Embryonic facial prominence (tissue), 1 donor: ENCODE results near the gene PTPRG.
"Not testable (repeated sequence)": the region's sequence is repeated elsewhere in the genome, so short reads cannot be mapped to it uniquely, and the experiment has no call there.

ENCODE experiments used
- DNase-seq: peaks from one replicate; pipeline ENCODE4 v3.0.0-alpha.2; 2016; ENCODE audit errors: extremely low spot score

Gene PTPRG

GRCh38 chr3:61796911-61797310 lies 235.5 kb downstream of the PTPRG start:
- DNase-seq: no peak

GRCh38 chr3:61802772-61803171 lies 241.4 kb downstream of the PTPRG start:
- DNase-seq: no peak

- DNase-seq: no peak
Measured at GRCh38 chr3:61803983-61804382, 242.6 kb downstream of the PTPRG start.

- DNase-seq: no peak
Measured at GRCh38 chr3:61804782-61805181, 243.4 kb downstream of the PTPRG start.

GRCh38 chr3:61805510-61806080 lies 244.2 kb downstream of the PTPRG start:
- DNase-seq: no peak

GRCh38 chr3:61806810-61807209 lies 245.4 kb downstream of the PTPRG start:
- DNase-seq: no peak

GRCh38 chr3:61807865-61808276 lies 246.5 kb downstream of the PTPRG start:
- DNase-seq: no peak

- DNase-seq: no peak
Measured at GRCh38 chr3:61808526-61808925, 247.2 kb downstream of the PTPRG start.

- no peak for DNase-seq
Measured at GRCh38 chr3:61808999-61809398, 247.6 kb downstream of the PTPRG start.

- no peak for DNase-seq
Measured at GRCh38 chr3:61809879-61810278, 248.5 kb downstream of the PTPRG start.

GRCh38 chr3:61810953-61811497 lies 249.7 kb downstream of the PTPRG start:
- DNase-seq: no peak

GRCh38 chr3:61811652-61812051 lies 250.3 kb downstream of the PTPRG start:
- DNase-seq: no peak

GRCh38 chr3:61812085-61812484 lies 250.7 kb downstream of the PTPRG start:
- DNase-seq: no peak

- no peak for DNase-seq
Measured at GRCh38 chr3:61812517-61812916, 251.1 kb downstream of the PTPRG start.

GRCh38 chr3:61813636-61814035 lies 252.3 kb downstream of the PTPRG start:
- no peak for DNase-seq

- no peak for DNase-seq
Measured at GRCh38 chr3:61814674-61815073, 253.3 kb downstream of the PTPRG start.

- DNase-seq: not testable (repeated sequence)
Measured at GRCh38 chr3:61816304-61816703, 254.9 kb downstream of the PTPRG start.

- DNase-seq: no peak
Measured at GRCh38 chr3:61819861-61820260, 258.5 kb downstream of the PTPRG start.

- DNase-seq: no peak
Measured at GRCh38 chr3:61820306-61820992, 259.1 kb downstream of the PTPRG start.

- no peak for DNase-seq
Measured at GRCh38 chr3:61821823-61822251, 260.5 kb downstream of the PTPRG start.

GRCh38 chr3:61822588-61822987 lies 261.2 kb downstream of the PTPRG start:
- DNase-seq: no peak

GRCh38 chr3:61824553-61825135 lies 263.3 kb downstream of the PTPRG start:
- no peak for DNase-seq

- no peak for DNase-seq
Measured at GRCh38 chr3:61826161-61826560, 264.8 kb downstream of the PTPRG start.
